Measurements from ENCODE around the gene TUFM.
"Not testable (repeated sequence)": the region's sequence is repeated elsewhere in the genome, so short reads cannot be mapped to it uniquely, and the experiment has no call there.

TUFM gene

DNA sequence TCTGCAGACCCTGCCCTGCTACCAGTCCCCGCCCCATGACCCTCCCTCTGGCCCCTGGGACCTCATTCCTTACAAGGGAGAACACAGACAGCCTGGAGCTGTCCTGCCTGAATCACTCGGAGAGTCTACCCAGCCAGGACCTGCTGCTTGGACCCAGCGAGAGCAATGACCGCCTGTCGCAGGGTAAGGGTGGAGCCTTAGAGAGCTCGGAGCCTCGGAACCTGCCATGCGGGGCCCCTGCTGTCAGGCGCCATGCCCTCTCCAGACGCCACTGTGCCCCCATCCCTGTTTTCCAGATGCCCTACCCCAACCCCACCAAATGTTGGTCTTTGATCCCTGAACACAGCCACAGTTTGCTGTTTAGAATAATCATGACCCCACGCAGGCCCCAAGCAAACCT is 23.1 kb upstream of the TUFM start:
- no peak overlapping the region for H3K27ac ChIP-seq (ENCODE audit: low read depth, low read length)
- no peaks in the 10 kb centered on the region for H3K9me2 ChIP-seq (replicated peaks; ENCODE audit: insufficient read depth, low read length)
- peaks cover 19% of the 10 kb centered on the region for H3K79me2 ChIP-seq (ENCODE audit: insufficient read depth, low read length)
- H3K4me3 ChIP-seq (ENCODE audit: insufficient read depth, low read length, poor library complexity, severe bottlenecking): no peak overlapping the region
- peaks cover 7% of the 10 kb centered on the region; the same call in 1 of the 2 replicates for H3F3A ChIP-seq (ENCODE audit: insufficient read depth)
- no peaks in the 10 kb centered on the region for H3K27me3 ChIP-seq (ENCODE audit: low read length)
- H4K20me1 ChIP-seq (ENCODE audit: low read depth, low read length): no peaks in the 10 kb centered on the region
- H3K9me3 ChIP-seq (ENCODE audit: insufficient read depth, low read length): no peaks in the 10 kb centered on the region
- no peaks in the 10 kb centered on the region for H3K36me3 ChIP-seq (ENCODE audit: low read length)
- H3K4me2 ChIP-seq (ENCODE audit: low read depth, low read length, poor library complexity, severe bottlenecking): no peak overlapping the region
- H3K9ac ChIP-seq (ENCODE audit: low read length): no peak overlapping the region
- no peak overlapping the region for H2AFZ ChIP-seq (ENCODE audit: low read depth, low read length, severe bottlenecking)
- no peak for TF ChIP-seq EZH2phosphoT487 (conservative IDR thresholded peaks at IDR 0.05; ENCODE audit: low read length)
- no peak for TF ChIP-seq CTCF (IDR thresholded peaks at IDR 0.05; ENCODE audit: insufficient read depth, low read length, poor library complexity, severe bottlenecking)

GRCh38 chr16:28867646-28868045 is 21.5 kb upstream of the TUFM start:
- H4K20me1 ChIP-seq (ENCODE audit: low read depth, low read length): not testable (repeated sequence)

GRCh38 chr16:28867241-28867640 is 21.1 kb upstream of the TUFM start:
- TF ChIP-seq EZH2phosphoT487 (conservative IDR thresholded peaks at IDR 0.05; ENCODE audit: low read length) (no peak), CTCF (IDR thresholded peaks at IDR 0.05; ENCODE audit: insufficient read depth, low read length, poor library complexity, severe bottlenecking) (no peak)
- Histone ChIP-seq H3K36me3 (ENCODE audit: low read length) (no peaks in the 10 kb centered on the region), H3K9me2 (replicated peaks; ENCODE audit: insufficient read depth, low read length) (no peaks in the 10 kb centered on the region), H3K27me3 (ENCODE audit: low read length) (no peaks in the 10 kb centered on the region), H3K27ac (ENCODE audit: low read depth, low read length) (no peak overlapping the region), H4K20me1 (ENCODE audit: low read depth, low read length) (no peaks in the 10 kb centered on the region), H3F3A (ENCODE audit: insufficient read depth) (peaks cover 11% of the 10 kb centered on the region; the same call in 1 of the 2 replicates), H3K4me2 (ENCODE audit: low read depth, low read length, poor library complexity, severe bottlenecking) (no peak overlapping the region), H3K9ac (ENCODE audit: low read length) (no peak overlapping the region), H3K4me3 (ENCODE audit: insufficient read depth, low read length, poor library complexity, severe bottlenecking) (no peak overlapping the region), H3K9me3 (ENCODE audit: insufficient read depth, low read length) (no peaks in the 10 kb centered on the region), H3K79me2 (ENCODE audit: insufficient read depth, low read length) (peaks cover 33% of the 10 kb centered on the region), H2AFZ (ENCODE audit: low read depth, low read length, severe bottlenecking) (no peak overlapping the region)

More at GRCh38 chr16:28867646-28868045, 21.5 kb upstream of the TUFM start:
- H3K36me3 ChIP-seq (ENCODE audit: low read length); H3K4me2 ChIP-seq (ENCODE audit: low read depth, low read length, poor library complexity, severe bottlenecking); H3K9me3 ChIP-seq (ENCODE audit: insufficient read depth, low read length); H3K4me3 ChIP-seq (ENCODE audit: insufficient read depth, low read length, poor library complexity, severe bottlenecking); H3K9ac ChIP-seq (ENCODE audit: low read length); H3K27me3 ChIP-seq (ENCODE audit: low read length); H3K27ac ChIP-seq (ENCODE audit: low read depth, low read length); H3K9me2 ChIP-seq (replicated peaks; ENCODE audit: insufficient read depth, low read length); H2AFZ ChIP-seq (ENCODE audit: low read depth, low read length, severe bottlenecking): not testable (repeated sequence)
- Histone ChIP-seq H3K79me2 (ENCODE audit: insufficient read depth, low read length) (peaks cover 29% of the 10 kb centered on the region), H3F3A (ENCODE audit: insufficient read depth) (peaks cover 11% of the 10 kb centered on the region; the same call in 1 of the 2 replicates)

DNA sequence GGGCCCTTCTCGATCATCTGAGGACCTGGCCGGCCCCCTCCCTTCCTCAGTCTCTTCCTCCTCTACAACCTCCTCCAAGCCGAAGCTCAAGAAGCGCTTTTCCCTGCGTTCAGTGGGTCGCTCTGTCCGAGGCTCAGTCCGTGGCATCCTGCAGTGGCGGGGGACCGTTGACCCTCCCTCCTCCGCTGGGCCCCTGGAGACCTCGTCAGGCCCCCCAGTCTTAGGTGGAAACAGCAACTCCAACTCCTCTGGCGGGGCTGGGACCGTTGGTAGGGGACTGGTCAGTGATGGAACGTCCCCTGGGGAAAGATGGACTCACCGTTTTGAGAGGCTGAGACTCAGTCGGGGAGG is 20.3 kb upstream of the TUFM start:
- Histone ChIP-seq H3K4me3 (ENCODE audit: insufficient read depth, low read length, poor library complexity, severe bottlenecking) (no peak overlapping the region), H3K9me2 (replicated peaks; ENCODE audit: insufficient read depth, low read length) (no peaks in the 10 kb centered on the region), H3K9ac (ENCODE audit: low read length) (no peak overlapping the region), H3K27me3 (ENCODE audit: low read length) (no peaks in the 10 kb centered on the region), H3F3A (ENCODE audit: insufficient read depth) (peaks cover 16% of the 10 kb centered on the region), H4K20me1 (ENCODE audit: low read depth, low read length) (no peaks in the 10 kb centered on the region), H3K4me2 (ENCODE audit: low read depth, low read length, poor library complexity, severe bottlenecking) (no peak overlapping the region), H3K79me2 (ENCODE audit: insufficient read depth, low read length) (peaks cover 38% of the 10 kb centered on the region), H3K36me3 (ENCODE audit: low read length) (no peaks in the 10 kb centered on the region), H3K27ac (ENCODE audit: low read depth, low read length) (no peak overlapping the region), H3K9me3 (ENCODE audit: insufficient read depth, low read length) (no peaks in the 10 kb centered on the region), H2AFZ (ENCODE audit: low read depth, low read length, severe bottlenecking) (no peak overlapping the region)
- no peak for TF ChIP-seq CTCF (IDR thresholded peaks at IDR 0.05; ENCODE audit: insufficient read depth, low read length, poor library complexity, severe bottlenecking)
- no peak for TF ChIP-seq EZH2phosphoT487 (conservative IDR thresholded peaks at IDR 0.05; ENCODE audit: low read length)
